Trophoblast cell (in vitro differentiated cells and primary cell): ENCODE measurements around the gene RSU1.

ENCODE experiments used
- DNase-seq, 2 donors: peaks; one replicate each; pipeline ENCODE4 v3.0.0-alpha.2; 2016
- H2AFZ ChIP-seq: 2 replicates; pipeline ENCODE4 v1.6.1; 2013; ENCODE audit warnings: low read length, moderate library complexity, mild to moderate bottlenecking; ENCODE audit not compliant: insufficient read depth, poor library complexity
- H2AK5ac ChIP-seq: 2 replicates; pipeline ENCODE4 v1.6.1; 2013; ENCODE audit warnings: mild to moderate bottlenecking, low read length
- H2BK120ac ChIP-seq: 2 replicates; pipeline ENCODE4 v1.6.1; 2013; ENCODE audit warnings: low read length, mild to moderate bottlenecking, moderate library complexity; ENCODE audit not compliant: insufficient read depth, poor library complexity
- H2BK12ac ChIP-seq: 2 replicates; pipeline ENCODE4 v1.6.1; 2013; ENCODE audit warnings: mild to moderate bottlenecking, low read length, moderate library complexity
- H2BK5ac ChIP-seq: 2 replicates; pipeline ENCODE4 v1.6.1; 2013; ENCODE audit warnings: low read length, low read depth, moderate library complexity, mild to moderate bottlenecking; ENCODE audit not compliant: poor library complexity
- H3K14ac ChIP-seq: 2 replicates; pipeline ENCODE4 v1.6.1; 2013; ENCODE audit warnings: mild to moderate bottlenecking, low read length
- H3K18ac ChIP-seq: 2 replicates; pipeline ENCODE4 v1.6.1; 2013; ENCODE audit warnings: mild to moderate bottlenecking, low read length
- H3K23ac ChIP-seq: 2 replicates; pipeline ENCODE4 v1.6.1; 2013; ENCODE audit warnings: low read length
- H3K27ac ChIP-seq: 2 replicates; pipeline ENCODE4 v1.5.1; 2013; ENCODE audit warnings: low read depth, mild to moderate bottlenecking, inconsistent platforms, low read length, moderate library complexity
- H3K27me3 ChIP-seq: 2 replicates; pipeline ENCODE4 v1.6.1; 2013; ENCODE audit warnings: inconsistent platforms, mild to moderate bottlenecking, low read length, moderate library complexity; ENCODE audit not compliant: insufficient read depth
- H3K36me3 ChIP-seq, 2 experiments: 1 replicate in 1 of 2; 2 replicates in 1 of 2; pipeline ENCODE4 v1.6.1; 2013; ENCODE audit warnings: low read length in 2 of 2, mild to moderate bottlenecking in 2 of 2, moderate library complexity in 1 of 2; ENCODE audit not compliant: insufficient read depth in 2 of 2, control insufficient read depth in 1 of 2
- H3K4ac ChIP-seq: 2 replicates; pipeline ENCODE4 v1.6.1; 2013; ENCODE audit warnings: low read depth, mild to moderate bottlenecking, low read length, moderate library complexity
- H3K4me1 ChIP-seq, 2 experiments: 1 replicate in 1 of 2; 2 replicates in 1 of 2; pipeline ENCODE4 v1.6.1; 2013; ENCODE audit warnings: low read length in 2 of 2, mild to moderate bottlenecking in 2 of 2, moderate library complexity in 1 of 2; ENCODE audit not compliant: insufficient read depth in 2 of 2, control insufficient read depth in 1 of 2
- H3K4me2 ChIP-seq: 2 replicates; pipeline ENCODE4 v1.6.1; 2013; ENCODE audit warnings: inconsistent platforms, mild to moderate bottlenecking, low read length, moderate library complexity
- H3K4me3 ChIP-seq: 2 replicates; pipeline ENCODE4 v1.5.1; 2013; ENCODE audit warnings: mild to moderate bottlenecking, low read depth, low read length, inconsistent platforms
- H3K79me1 ChIP-seq: one replicate; pipeline ENCODE4 v1.6.1; 2013; ENCODE audit warnings: low read length
- H3K79me2 ChIP-seq: 2 replicates; pipeline ENCODE4 v1.6.1; 2013; ENCODE audit warnings: low read length, mild to moderate bottlenecking; ENCODE audit not compliant: control insufficient read depth, insufficient read depth, poor library complexity
- H3K9ac ChIP-seq: 2 replicates; pipeline ENCODE4 v1.6.1; 2013; ENCODE audit warnings: mild to moderate bottlenecking, low read length
- H3K9me3 ChIP-seq: 2 replicates; pipeline ENCODE4 v1.6.1; 2013; ENCODE audit warnings: low read depth, mild to moderate bottlenecking, control low read depth, inconsistent platforms, low read length; ENCODE audit not compliant: insufficient read depth
- H4K12ac ChIP-seq: 2 replicates; pipeline ENCODE4 v1.6.1; 2013; ENCODE audit warnings: low read depth, mild to moderate bottlenecking, low read length, moderate library complexity
- H4K8ac ChIP-seq: 2 replicates; pipeline ENCODE4 v1.6.1; 2013; ENCODE audit warnings: low read depth, mild to moderate bottlenecking, low read length, moderate library complexity
- H4K91ac ChIP-seq: one replicate; pipeline ENCODE4 v1.6.1; 2013; ENCODE audit warnings: low read depth, mild to moderate bottlenecking, low read length, moderate library complexity
- WGBS: extraction: QIAGEN DNeasy Blood & Tissue Kit; methylation state at CpG from one replicate; pipeline ENCODE4 v1.1.7; 2013; ENCODE audit warnings: missing lambda C conversion rate; ENCODE audit not compliant: insufficient read length, insufficient coverage; ENCODE audit errors: extremely low coverage; 5-methylcytosine and 5-hydroxymethylcytosine counted together

Gene RSU1

GRCh38 chr10:16769331-16769730, 47.9 kb downstream of the RSU1 start:
- Histone ChIP-seq H3K27me3 (no peaks in the 10 kb centered on the region), H3K36me3 (peaks cover 0 to 2% of the 10 kb centered on the region in 2 experiments), H2BK5ac (no peak overlapping the region), H3K4me3 (no peak overlapping the region), H4K91ac (no peak overlapping the region), H3K4me2 (no peak overlapping the region), H3K4ac (no peak overlapping the region), H2AFZ (no peak overlapping the region), H3K14ac (no peak overlapping the region), H3K4me1 (no peaks in the 10 kb centered on the region), H2BK12ac (no peak overlapping the region), H4K12ac (no peak overlapping the region), H3K23ac (no peak overlapping the region), H3K79me2 (no peaks in the 10 kb centered on the region), H3K9ac (no peak overlapping the region), H3K18ac (no peak overlapping the region), H3K9me3 (no peaks in the 10 kb centered on the region), H2BK120ac (no peak overlapping the region), H4K8ac (no peak overlapping the region), H2AK5ac (no peak overlapping the region), H3K79me1 (no peaks in the 10 kb centered on the region), H3K27ac (no peak overlapping the region)
- WGBS: no CpG with 5 or more reads among the region's 7 CpGs
- DNase-seq: no peak

DNA sequence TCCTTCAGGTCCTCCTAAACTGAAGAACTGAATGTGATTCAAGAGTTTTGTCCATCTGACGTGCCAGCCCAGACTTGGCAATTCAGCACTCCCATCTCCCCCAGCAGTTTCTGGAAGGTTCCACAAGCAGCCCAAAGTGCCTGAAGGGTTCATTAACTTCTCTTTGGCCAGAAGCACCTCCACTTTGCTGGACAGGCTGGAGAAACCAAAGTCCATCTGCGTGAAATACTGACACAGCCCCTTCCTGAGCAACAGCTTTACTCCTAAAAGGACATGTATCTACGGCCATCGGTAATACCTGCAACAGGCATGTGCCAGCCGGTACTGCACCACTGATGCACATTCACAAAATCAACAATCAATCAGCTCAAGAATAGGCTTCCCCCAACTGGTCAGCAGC, 48.5 kb downstream of the RSU1 start:
- no peak overlapping the region for H3K4me3 ChIP-seq
- DNase-seq: no peak
- no peak overlapping the region for H2AK5ac ChIP-seq
- H3K23ac ChIP-seq: no peak overlapping the region
- no peak overlapping the region for H2BK12ac ChIP-seq
- no peak overlapping the region for H3K14ac ChIP-seq
- WGBS: no CpG with 5 or more reads among the region's 5 CpGs
- no peak overlapping the region for H3K9ac ChIP-seq
- H3K4me2 ChIP-seq: no peak overlapping the region
- no peak overlapping the region for H2BK120ac ChIP-seq
- H4K8ac ChIP-seq: no peak overlapping the region
- H3K79me2 ChIP-seq: no peaks in the 10 kb centered on the region
- no peak overlapping the region for H3K27ac ChIP-seq
- H3K27me3 ChIP-seq: no peaks in the 10 kb centered on the region
- no peak overlapping the region for H3K18ac ChIP-seq
- H2AFZ ChIP-seq: no peak overlapping the region
- H3K9me3 ChIP-seq: no peaks in the 10 kb centered on the region
- H4K91ac ChIP-seq: no peak overlapping the region
- H3K4me1 ChIP-seq: no peaks in the 10 kb centered on the region
- H3K79me1 ChIP-seq: no peaks in the 10 kb centered on the region
- H4K12ac ChIP-seq: no peak overlapping the region
- peaks cover 0 to 2% of the 10 kb centered on the region in 2 experiments for H3K36me3 ChIP-seq
- no peak overlapping the region for H3K4ac ChIP-seq
- H2BK5ac ChIP-seq: no peak overlapping the region

DNA sequence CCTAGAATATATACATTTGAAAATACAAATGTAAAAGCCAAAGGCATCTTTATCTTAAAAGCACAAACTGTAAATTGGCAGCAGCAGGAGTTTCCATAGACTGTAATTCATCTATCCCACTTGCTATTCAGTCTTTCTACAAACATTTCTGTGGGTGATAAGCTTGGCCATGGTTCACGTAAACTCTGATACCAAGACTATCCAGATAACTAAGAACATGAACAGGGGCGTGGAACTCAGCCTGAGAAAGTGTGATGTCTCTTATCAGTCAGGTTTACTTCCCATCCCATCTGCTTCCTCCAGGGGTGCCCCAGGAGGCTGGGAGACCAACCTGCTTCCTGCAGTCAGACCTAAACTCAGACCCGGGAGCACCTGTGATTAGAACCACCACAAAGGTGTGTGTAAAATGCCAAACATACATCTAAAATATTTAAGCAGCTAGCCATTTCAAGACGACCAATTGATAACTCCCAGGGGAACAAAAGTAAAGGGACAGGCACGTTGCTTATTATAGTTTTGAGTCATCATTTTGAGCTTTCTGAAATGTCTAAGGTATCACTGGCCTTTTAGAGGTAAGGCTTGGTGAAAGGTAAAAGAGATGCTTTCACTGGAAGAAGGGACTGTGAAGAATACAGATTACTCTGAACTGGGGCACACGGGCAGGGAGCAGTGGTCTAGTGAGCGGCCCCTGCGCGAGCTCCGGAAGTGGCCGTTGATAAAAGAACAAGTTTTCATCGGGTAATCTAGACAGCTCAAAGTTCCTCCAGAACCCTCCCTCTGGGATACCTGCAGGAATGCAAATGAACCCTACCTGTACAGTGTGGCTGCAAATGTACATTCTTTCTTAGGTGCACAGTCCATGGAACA, 51.5 kb downstream of the RSU1 start:
- no peak overlapping the region for H3K9ac ChIP-seq
- H3K23ac ChIP-seq: no peak overlapping the region
- H3K14ac ChIP-seq: no peak overlapping the region
- no peak overlapping the region for H2BK12ac ChIP-seq
- H4K12ac ChIP-seq: no peak overlapping the region
- H4K8ac ChIP-seq: no peak overlapping the region
- H3K18ac ChIP-seq: no peak overlapping the region
- H4K91ac ChIP-seq: no peak overlapping the region
- no peaks in the 10 kb centered on the region for H3K9me3 ChIP-seq
- H3K36me3 ChIP-seq: peaks cover 0 to 5% of the 10 kb centered on the region in 2 experiments
- no peak overlapping the region for H2AFZ ChIP-seq
- H3K4me3 ChIP-seq: no peak overlapping the region
- peak in 1 of 2 donors; percentile 65 for DNase-seq
- no peak overlapping the region for H3K4ac ChIP-seq
- no peak overlapping the region for H2AK5ac ChIP-seq
- H3K27me3 ChIP-seq: no peaks in the 10 kb centered on the region
- H3K4me2 ChIP-seq: no peak overlapping the region
- H2BK5ac ChIP-seq: no peak overlapping the region
- H3K79me1 ChIP-seq: no peaks in the 10 kb centered on the region
- H3K79me2 ChIP-seq: no peaks in the 10 kb centered on the region
- H3K4me1 ChIP-seq: no peaks in the 10 kb centered on the region
- no peak overlapping the region for H2BK120ac ChIP-seq
- H3K27ac ChIP-seq: no peak overlapping the region
- no CpG with 5 or more reads among the region's 12 CpGs for whole genome bisulfite sequencing

- Histone ChIP-seq H3K18ac (no peak overlapping the region), H3K4me2 (no peak overlapping the region), H2BK120ac (no peak overlapping the region), H2AFZ (no peak overlapping the region), H3K4ac (no peak overlapping the region), H3K79me1 (no peaks in the 10 kb centered on the region), H3K4me1 (no peaks in the 10 kb centered on the region), H4K12ac (no peak overlapping the region), H2BK12ac (no peak overlapping the region), H4K91ac (no peak overlapping the region), H3K79me2 (no peaks in the 10 kb centered on the region), H3K9me3 (peaks cover 3% of the 10 kb centered on the region), H3K4me3 (no peak overlapping the region), H3K27ac (no peak overlapping the region), H3K9ac (no peak overlapping the region), H4K8ac (no peak overlapping the region), H3K27me3 (no peaks in the 10 kb centered on the region), H3K36me3 (peaks cover 0 to 9% of the 10 kb centered on the region in 2 experiments), H3K23ac (no peak overlapping the region), H2AK5ac (no peak overlapping the region), H3K14ac (no peak overlapping the region), H2BK5ac (no peak overlapping the region)
- no CpG with 5 or more reads among the region's 8 CpGs for WGBS
- no peak for DNase-seq
Measured at GRCh38 chr10:16761300-16761699, 55.9 kb downstream of the RSU1 start.
